Measurements from ENCODE around the gene KLRK1.
"Not testable (repeated sequence)": the region's sequence is repeated elsewhere in the genome, so short reads cannot be mapped to it uniquely, and the experiment has no call there.

KLRK1 gene

GRCh38 chr12:10397296-10397695, 7.5 kb upstream of the KLRK1 start:
- no peak for TF ChIP-seq CTCF (IDR thresholded peaks at IDR 0.05; ENCODE audit: insufficient read depth, low read length, poor library complexity, severe bottlenecking)
- no peak for DNase-seq (ENCODE audit: extremely low read depth, insufficient read length)
- Histone ChIP-seq H3K4me3 (replicated peaks; ENCODE audit: low read depth, low read length) (no peak overlapping the region), H3K27me3 (replicated peaks; ENCODE audit: control insufficient read depth, insufficient read depth, low read length) (no peaks in the 10 kb centered on the region), H3K36me3 (ENCODE audit: control insufficient read depth, insufficient read depth, low read length) (no peaks in the 10 kb centered on the region)

- not testable (repeated sequence) for H3K4me3 ChIP-seq (replicated peaks; ENCODE audit: low read depth, low read length); H3K27me3 ChIP-seq (replicated peaks; ENCODE audit: control insufficient read depth, insufficient read depth, low read length); H3K36me3 ChIP-seq (ENCODE audit: control insufficient read depth, insufficient read depth, low read length); DNase-seq (ENCODE audit: extremely low read depth, insufficient read length)
Measured at GRCh38 chr12:10396176-10396575, 6.3 kb upstream of the KLRK1 start.

GRCh38 chr12:10395390-10395998, 5.7 kb upstream of the KLRK1 start:
- H3K4me3 ChIP-seq (replicated peaks; ENCODE audit: low read depth, low read length): no peak overlapping the region
- peak; percentile 74 for DNase-seq (ENCODE audit: extremely low read depth, insufficient read length)
- H3K36me3 ChIP-seq (ENCODE audit: control insufficient read depth, insufficient read depth, low read length): no peaks in the 10 kb centered on the region
- no peaks in the 10 kb centered on the region for H3K27me3 ChIP-seq (replicated peaks; ENCODE audit: control insufficient read depth, insufficient read depth, low read length)
- TF ChIP-seq CTCF (IDR thresholded peaks at IDR 0.05; ENCODE audit: insufficient read depth, low read length, poor library complexity, severe bottlenecking): no peak

DNA sequence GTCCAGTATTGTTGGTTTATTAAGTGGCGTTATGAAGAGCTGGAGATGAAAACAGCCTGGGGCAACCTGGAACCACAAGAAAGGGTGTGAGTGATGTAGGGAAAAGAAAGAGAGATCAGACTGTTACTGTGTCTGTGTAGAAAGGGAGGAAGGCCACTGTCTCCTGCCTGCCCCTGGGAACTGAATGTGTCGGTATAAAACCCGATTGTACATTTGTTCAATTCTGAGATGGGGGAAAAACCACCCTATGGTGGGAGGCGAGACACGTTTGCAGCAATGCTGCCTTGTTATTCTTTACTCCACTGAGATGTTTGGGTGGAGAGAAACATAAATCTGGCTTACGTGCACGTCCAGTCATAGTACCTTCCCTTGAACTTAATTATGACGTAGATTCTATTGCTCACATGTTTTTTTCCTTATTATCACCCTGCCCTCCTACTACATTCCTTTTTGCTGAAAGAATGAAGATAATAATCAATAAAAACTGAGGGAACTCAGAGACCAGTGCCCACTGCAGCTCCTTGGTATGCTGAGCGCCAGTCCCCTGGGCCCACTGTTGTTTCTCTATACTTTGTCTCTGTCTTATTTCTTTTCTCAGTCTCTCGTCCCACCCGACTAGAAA, 4.8 kb upstream of the KLRK1 start:
- H3K4me3 ChIP-seq (replicated peaks; ENCODE audit: low read depth, low read length); H3K27me3 ChIP-seq (replicated peaks; ENCODE audit: control insufficient read depth, insufficient read depth, low read length); DNase-seq (ENCODE audit: extremely low read depth, insufficient read length); H3K36me3 ChIP-seq (ENCODE audit: control insufficient read depth, insufficient read depth, low read length): not testable (repeated sequence)

DNA sequence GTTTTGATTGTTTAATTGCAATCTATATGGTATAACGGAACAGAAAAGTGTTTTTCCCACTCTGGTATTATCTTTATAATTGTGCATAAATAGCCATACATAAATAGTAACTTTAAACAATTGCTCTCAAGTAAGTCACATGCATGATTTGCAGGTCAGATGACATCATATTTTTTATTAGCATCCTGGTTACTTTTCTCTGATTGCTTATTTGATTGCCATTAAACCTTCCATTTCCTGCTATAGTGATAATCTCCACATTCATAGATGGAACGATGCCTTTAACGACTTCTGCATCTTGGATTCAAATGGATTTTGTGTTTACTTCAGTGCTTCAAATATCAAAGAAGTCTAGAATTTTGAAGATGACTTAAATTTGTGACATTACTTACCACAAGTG, 3.5 kb upstream of the KLRK1 start:
- H3K36me3 ChIP-seq (ENCODE audit: control insufficient read depth, insufficient read depth, low read length): no peaks in the 10 kb centered on the region
- TF ChIP-seq CTCF (IDR thresholded peaks at IDR 0.05; ENCODE audit: insufficient read depth, low read length, poor library complexity, severe bottlenecking): no peak
- H3K27me3 ChIP-seq (replicated peaks; ENCODE audit: control insufficient read depth, insufficient read depth, low read length): no peaks in the 10 kb centered on the region
- DNase-seq (ENCODE audit: extremely low read depth, insufficient read length): no peak
- no peak overlapping the region for H3K4me3 ChIP-seq (replicated peaks; ENCODE audit: low read depth, low read length)

DNA sequence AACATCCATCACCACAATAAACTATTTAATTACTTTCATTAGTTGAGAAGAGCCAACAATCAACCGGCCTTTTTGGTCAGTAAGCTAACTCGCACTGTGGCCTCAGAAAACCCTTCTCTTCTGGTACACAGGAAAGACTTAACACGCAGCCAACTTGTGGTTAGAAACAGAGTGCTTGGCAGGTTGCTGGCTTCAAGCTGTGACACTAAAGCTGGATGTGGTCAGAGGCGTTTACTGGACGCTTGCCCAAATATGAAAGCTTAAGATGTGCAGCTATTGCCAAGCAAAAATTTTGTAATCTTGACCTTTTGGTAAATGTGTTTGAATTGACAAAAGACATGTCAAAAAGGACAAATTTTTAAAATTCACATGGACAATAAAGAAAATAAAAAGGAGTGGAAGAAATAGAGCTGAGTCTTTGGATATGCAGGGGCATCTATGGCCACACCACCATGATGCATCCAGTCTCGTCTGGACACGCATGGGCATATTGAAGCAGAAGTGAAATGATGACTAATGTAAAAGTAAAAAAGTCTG, 2.6 kb upstream of the KLRK1 start:
- TF ChIP-seq CTCF (IDR thresholded peaks at IDR 0.05; ENCODE audit: insufficient read depth, low read length, poor library complexity, severe bottlenecking): no peak
- DNase-seq (ENCODE audit: extremely low read depth, insufficient read length): peak; percentile 52
- no peaks in the 10 kb centered on the region for H3K36me3 ChIP-seq (ENCODE audit: control insufficient read depth, insufficient read depth, low read length)
- no peaks in the 10 kb centered on the region for H3K27me3 ChIP-seq (replicated peaks; ENCODE audit: control insufficient read depth, insufficient read depth, low read length)
- no peak overlapping the region for H3K4me3 ChIP-seq (replicated peaks; ENCODE audit: low read depth, low read length)

DNA sequence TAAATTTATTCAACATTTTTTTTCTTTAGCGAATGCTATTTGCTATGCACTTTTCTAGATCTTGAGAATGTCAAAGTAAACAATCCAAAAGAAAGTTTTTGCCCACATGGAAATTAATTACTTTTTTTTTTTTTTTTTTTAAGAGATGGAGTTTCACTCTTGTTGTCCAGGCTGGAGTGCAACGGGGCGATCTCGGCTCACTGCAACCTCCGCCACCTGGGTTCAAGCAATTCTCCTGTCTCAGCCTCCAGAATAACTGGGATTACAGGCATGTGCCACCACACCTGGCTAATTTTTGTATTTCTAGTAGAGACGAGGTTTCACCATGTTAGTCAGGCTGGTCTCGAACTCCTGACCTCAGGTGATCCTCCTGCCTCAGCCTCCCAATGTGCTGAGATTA, 1.1 kb upstream of the KLRK1 start:
- H3K36me3 ChIP-seq (ENCODE audit: control insufficient read depth, insufficient read depth, low read length); H3K27me3 ChIP-seq (replicated peaks; ENCODE audit: control insufficient read depth, insufficient read depth, low read length); DNase-seq (ENCODE audit: extremely low read depth, insufficient read length); H3K4me3 ChIP-seq (replicated peaks; ENCODE audit: low read depth, low read length): not testable (repeated sequence)
